Neural cell (in vitro differentiated cells): Measurements from ENCODE around the gene SOX3.

ENCODE experiments used
- EP300 ChIP-seq: fragments of 450-650 bp; conservative IDR thresholded peaks from 2 replicates; pipeline ENCODE4 v1.6.1; 2014; ENCODE audit warnings: antibody characterized with exemption, mild to moderate bottlenecking, moderate library complexity; ENCODE audit not compliant: poor library complexity, severe bottlenecking
- EZH2 ChIP-seq: fragments of 200-600, 300-800 bp; shearing (Covaris generic), sonication (generic); IDR thresholded peaks from 2 replicates; pipeline ENCODE4 v1.6.1; 2014; ENCODE audit warnings: antibody characterized with exemption, low read length, borderline replicate concordance, mild to moderate bottlenecking; ENCODE audit not compliant: insufficient read depth, poor library complexity, severe bottlenecking
- MXI1 ChIP-seq: fragments of 450-650 bp; conservative IDR thresholded peaks from 2 replicates; pipeline ENCODE4 v1.6.1; 2014; ENCODE audit warnings: antibody characterized with exemption, mild to moderate bottlenecking; ENCODE audit not compliant: poor library complexity, severe bottlenecking
- POLR2AphosphoS5 ChIP-seq: IDR thresholded peaks from 2 replicates; pipeline ENCODE4 v1.6.1; 2012
- RAD21 ChIP-seq: fragments of 450-650 bp; conservative IDR thresholded peaks from 2 replicates; pipeline ENCODE4 v1.6.1; 2014; ENCODE audit warnings: antibody characterized with exemption, mild to moderate bottlenecking, moderate library complexity
- SMC3 ChIP-seq: fragments of 450-650 bp; conservative IDR thresholded peaks from 2 replicates; pipeline ENCODE4 v1.6.1; 2014; ENCODE audit warnings: antibody characterized with exemption, mild to moderate bottlenecking, moderate library complexity; ENCODE audit not compliant: poor library complexity
- TAF1 ChIP-seq: IDR thresholded peaks from 2 replicates; pipeline ENCODE4 v1.6.1; 2012; ENCODE audit warnings: low read depth
- TF ChIP-seq, protein P1 (sequence below): fragments of 450-650 bp; IDR thresholded peaks from 2 replicates; pipeline ENCODE4 v1.5.1; 2014; ENCODE audit warnings: antibody characterized with exemption, mild to moderate bottlenecking, moderate library complexity; ENCODE audit not compliant: poor library complexity, severe bottlenecking
- TF ChIP-seq, protein P2 (sequence below): IDR thresholded peaks from 2 replicates; pipeline ENCODE4 v1.6.1; 2012; ENCODE audit warnings: borderline replicate concordance

- no peak for TF ChIP-seq EZH2
- no peak for TF ChIP-seq RAD21
- TF ChIP-seq POLR2AphosphoS5 = no peak
- TF ChIP-seq, protein P1, sequence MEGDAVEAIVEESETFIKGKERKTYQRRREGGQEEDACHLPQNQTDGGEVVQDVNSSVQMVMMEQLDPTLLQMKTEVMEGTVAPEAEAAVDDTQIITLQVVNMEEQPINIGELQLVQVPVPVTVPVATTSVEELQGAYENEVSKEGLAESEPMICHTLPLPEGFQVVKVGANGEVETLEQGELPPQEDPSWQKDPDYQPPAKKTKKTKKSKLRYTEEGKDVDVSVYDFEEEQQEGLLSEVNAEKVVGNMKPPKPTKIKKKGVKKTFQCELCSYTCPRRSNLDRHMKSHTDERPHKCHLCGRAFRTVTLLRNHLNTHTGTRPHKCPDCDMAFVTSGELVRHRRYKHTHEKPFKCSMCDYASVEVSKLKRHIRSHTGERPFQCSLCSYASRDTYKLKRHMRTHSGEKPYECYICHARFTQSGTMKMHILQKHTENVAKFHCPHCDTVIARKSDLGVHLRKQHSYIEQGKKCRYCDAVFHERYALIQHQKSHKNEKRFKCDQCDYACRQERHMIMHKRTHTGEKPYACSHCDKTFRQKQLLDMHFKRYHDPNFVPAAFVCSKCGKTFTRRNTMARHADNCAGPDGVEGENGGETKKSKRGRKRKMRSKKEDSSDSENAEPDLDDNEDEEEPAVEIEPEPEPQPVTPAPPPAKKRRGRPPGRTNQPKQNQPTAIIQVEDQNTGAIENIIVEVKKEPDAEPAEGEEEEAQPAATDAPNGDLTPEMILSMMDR = no peak
- no peak for TF ChIP-seq MXI1
- TF ChIP-seq, protein P2, sequence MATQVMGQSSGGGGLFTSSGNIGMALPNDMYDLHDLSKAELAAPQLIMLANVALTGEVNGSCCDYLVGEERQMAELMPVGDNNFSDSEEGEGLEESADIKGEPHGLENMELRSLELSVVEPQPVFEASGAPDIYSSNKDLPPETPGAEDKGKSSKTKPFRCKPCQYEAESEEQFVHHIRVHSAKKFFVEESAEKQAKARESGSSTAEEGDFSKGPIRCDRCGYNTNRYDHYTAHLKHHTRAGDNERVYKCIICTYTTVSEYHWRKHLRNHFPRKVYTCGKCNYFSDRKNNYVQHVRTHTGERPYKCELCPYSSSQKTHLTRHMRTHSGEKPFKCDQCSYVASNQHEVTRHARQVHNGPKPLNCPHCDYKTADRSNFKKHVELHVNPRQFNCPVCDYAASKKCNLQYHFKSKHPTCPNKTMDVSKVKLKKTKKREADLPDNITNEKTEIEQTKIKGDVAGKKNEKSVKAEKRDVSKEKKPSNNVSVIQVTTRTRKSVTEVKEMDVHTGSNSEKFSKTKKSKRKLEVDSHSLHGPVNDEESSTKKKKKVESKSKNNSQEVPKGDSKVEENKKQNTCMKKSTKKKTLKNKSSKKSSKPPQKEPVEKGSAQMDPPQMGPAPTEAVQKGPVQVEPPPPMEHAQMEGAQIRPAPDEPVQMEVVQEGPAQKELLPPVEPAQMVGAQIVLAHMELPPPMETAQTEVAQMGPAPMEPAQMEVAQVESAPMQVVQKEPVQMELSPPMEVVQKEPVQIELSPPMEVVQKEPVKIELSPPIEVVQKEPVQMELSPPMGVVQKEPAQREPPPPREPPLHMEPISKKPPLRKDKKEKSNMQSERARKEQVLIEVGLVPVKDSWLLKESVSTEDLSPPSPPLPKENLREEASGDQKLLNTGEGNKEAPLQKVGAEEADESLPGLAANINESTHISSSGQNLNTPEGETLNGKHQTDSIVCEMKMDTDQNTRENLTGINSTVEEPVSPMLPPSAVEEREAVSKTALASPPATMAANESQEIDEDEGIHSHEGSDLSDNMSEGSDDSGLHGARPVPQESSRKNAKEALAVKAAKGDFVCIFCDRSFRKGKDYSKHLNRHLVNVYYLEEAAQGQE = no peak
- no peak for TF ChIP-seq SMC3
- TF ChIP-seq EP300 = no peak
- no peak for TF ChIP-seq TAF1
Measured at GRCh38 chrX:140500441-140500840, 4.4 kb downstream of the SOX3 start.
